GM10266 (cell line): ENCODE measurements around the gene AFAP1.

ENCODE experiments used
- DNase-seq: peaks from one replicate; pipeline ENCODE4 v3.0.0; 2012; ENCODE audit errors: extremely low spot score
- CTCF ChIP-seq: IDR thresholded peaks from 2 replicates; pipeline ENCODE4 v1.5.1; 2012; ENCODE audit warnings: mild to moderate bottlenecking, low read depth; ENCODE audit not compliant: control insufficient read depth, insufficient read depth; ENCODE audit errors: missing control alignments

The AFAP1 gene

DNA sequence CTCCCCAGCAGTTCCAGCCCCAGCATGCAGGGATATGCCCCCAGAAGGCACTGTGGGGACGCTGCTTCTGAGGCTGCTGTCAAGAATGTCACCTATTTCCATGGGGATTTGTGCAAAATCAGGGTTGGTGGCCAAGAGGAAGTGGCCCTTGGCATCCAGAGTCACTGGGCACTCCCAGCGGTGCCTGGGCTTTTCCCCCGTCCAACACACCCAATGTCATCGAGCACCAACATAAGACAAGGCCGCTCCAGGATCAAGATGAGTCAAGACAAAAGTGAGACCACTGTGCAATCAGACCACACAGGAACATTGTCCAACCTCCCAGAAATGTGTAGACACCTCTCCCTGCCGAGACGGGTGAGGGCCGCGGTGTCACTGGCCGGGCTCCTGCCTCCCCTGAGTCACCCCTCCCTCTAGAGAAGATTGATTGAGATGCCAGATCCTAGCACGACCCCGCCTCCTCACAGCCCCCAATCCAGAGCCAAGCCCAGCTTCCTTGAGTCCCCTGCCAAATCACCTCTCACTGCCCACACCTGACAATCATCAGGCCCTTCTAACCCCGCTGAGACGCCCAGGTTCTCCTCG lies 194.3 kb downstream of the AFAP1 start:
- DNase-seq: no peak
- TF ChIP-seq CTCF: no peak

GRCh38 chr4:7744142-7744804 lies 195.4 kb downstream of the AFAP1 start:
- TF ChIP-seq CTCF: no peak

DNA sequence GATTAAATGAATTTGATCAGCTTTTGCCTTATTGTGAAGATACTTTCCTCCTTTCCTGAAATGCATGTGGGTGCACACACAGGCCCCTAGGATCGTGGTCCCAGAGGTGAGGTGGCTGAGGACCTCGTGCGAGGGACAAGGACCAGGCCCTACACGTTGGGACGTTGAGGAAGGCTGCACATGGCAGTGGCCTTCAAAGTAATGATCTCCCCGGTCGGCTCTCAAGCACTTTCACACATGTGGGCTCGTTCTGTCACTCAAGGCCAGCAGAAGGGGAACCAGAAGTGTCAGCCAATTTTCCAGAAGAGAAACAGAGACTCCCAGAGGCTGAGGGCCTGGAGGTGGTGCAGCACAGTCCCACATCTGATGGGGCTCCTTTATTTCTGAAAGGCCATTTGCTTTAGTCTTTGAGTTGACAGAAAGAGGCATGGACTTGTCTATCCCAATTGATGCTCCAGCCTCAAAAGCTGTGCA lies 196.8 kb downstream of the AFAP1 start:
- no peak for DNase-seq
- no peak for TF ChIP-seq CTCF

More at GRCh38 chr4:7744142-7744804, 195.4 kb downstream of the AFAP1 start:
- DNase-seq: no peak

- TF ChIP-seq CTCF: no peak
- DNase-seq: no peak
These were observed 197.5 kb downstream of the AFAP1 start for GRCh38 chr4:7741946-7742806.

- TF ChIP-seq CTCF: no peak
- no peak for DNase-seq
These were observed 198.7 kb downstream of the AFAP1 start for GRCh38 chr4:7740866-7741525.

GRCh38 chr4:7739918-7740865 lies 199.5 kb downstream of the AFAP1 start:
- DNase-seq: no peak
- TF ChIP-seq CTCF: no peak
